Activated CD8-positive, alpha-beta T cell treated with anti-CD3 and anti-CD28 coated beads, Interleukin-2, amount 10 ng/mL, durations not matched to agents 7 days and 5 days (primary cell): Measurements from ENCODE around the gene ABCC3. TPM values are rescaled to one million over a fixed set of nuclear protein-coding genes. Genes with fewer than 3 reads are reported as not detected.

Source experiments
- ATAC-seq: fragments of 150-1000 bp; cut with Tn5 transposase; one replicate; pipeline ENCODE4 v1.10.0; 2021; ENCODE audit warnings: moderate library complexity
- CTCF ChIA-PET: fragments of 350-600 bp; sonication (Branson Sonifier 250); formaldehyde crosslinking; loops from one replicate; lab custom pipeline; 2021; ENCODE audit warnings: antibody characterized with exemption; lab: Charles Lee
- POLR2A ChIA-PET: fragments of 350-600 bp; sonication (Branson Sonifier 250); formaldehyde crosslinking; loops from one replicate; lab custom pipeline; 2021; ENCODE audit warnings: antibody characterized with exemption; lab: Charles Lee
- DNase-seq: peaks from one replicate; pipeline ENCODE4 v3.0.0-alpha.2; 2020
- H3K27ac Mint-ChIP-seq: one replicate; pipeline ENCODE4 v1.8.0; 2021; ENCODE audit warnings: mild to moderate bottlenecking, mixed read lengths
- H3K27me3 Mint-ChIP-seq: one replicate; pipeline ENCODE4 v1.8.0; 2021; ENCODE audit warnings: low read depth, mixed read lengths
- H3K36me3 Mint-ChIP-seq: one replicate; pipeline ENCODE4 v1.8.0; 2021; ENCODE audit warnings: low read depth, mixed read lengths
- H3K4me1 Mint-ChIP-seq: one replicate; pipeline ENCODE4 v1.8.0; 2021; ENCODE audit warnings: low read depth, mixed read lengths
- H3K4me3 Mint-ChIP-seq: one replicate; pipeline ENCODE4 v1.8.0; 2021; ENCODE audit warnings: mild to moderate bottlenecking, mixed read lengths
- H3K9me3 Mint-ChIP-seq: one replicate; pipeline ENCODE4 v1.8.0; 2022; ENCODE audit warnings: mixed read lengths; ENCODE audit not compliant: insufficient read depth
- total RNA-seq, 2 experiments: library from RNA; stranded (reverse); gene quantifications; one replicate each; pipeline ENCODE4 v1.2.3, GENCODE V29; 2021

ABCC3 gene
- not detected for total RNA-seq

- CTCF ChIA-PET, result no interaction called here
- POLR2A ChIA-PET, result no interaction called here
- no peaks in the 10 kb centered on the region for H3K9me3 Mint-ChIP-seq
Observed at GRCh38 chr17:50634224-50634914, at the start of gene ABCC3. TSS of gene ABCC3 (plus strand) at chr17:50634881. CDS start at chr17:50634937, 56 bp downstream.

GRCh38 chr17:50585346-50585745 is 49.3 kb upstream of the ABCC3 start:
- Mint-ChIP-seq H3K4me1 (no peaks in the 10 kb centered on the region), H3K9me3 (no peaks in the 10 kb centered on the region)

More at GRCh38 chr17:50634224-50634914, at the start of gene ABCC3:
- ATAC-seq (no peak), DNase-seq (no peak)
- H3K27ac Mint-ChIP-seq, result no peak within 1 kb of the TSS
- no peaks in the 10 kb centered on the region for H3K36me3 Mint-ChIP-seq
- peaks cover 69% of the 10 kb centered on the region for H3K27me3 Mint-ChIP-seq
- H3K4me3 Mint-ChIP-seq, result no peak within 1 kb of the TSS
- no peaks in the 10 kb centered on the region for H3K4me1 Mint-ChIP-seq

GRCh38 chr17:50585891-50586290 is 48.8 kb upstream of the ABCC3 start:
- H3K4me3 Mint-ChIP-seq, result no peak overlapping the region
- ChIA-PET CTCF (no interaction called here), POLR2A (no interaction called here)
- no peaks in the 10 kb centered on the region for H3K36me3 Mint-ChIP-seq
- H3K27me3 Mint-ChIP-seq, result peaks cover 2% of the 10 kb centered on the region
- DNase-seq, result no peak
- H3K27ac Mint-ChIP-seq, result no peak overlapping the region
- no peaks in the 10 kb centered on the region for H3K9me3 Mint-ChIP-seq
- H3K4me1 Mint-ChIP-seq, result no peaks in the 10 kb centered on the region
- ATAC-seq, result no peak

More at GRCh38 chr17:50585346-50585745, 49.3 kb upstream of the ABCC3 start:
- Mint-ChIP-seq H3K36me3 (no peaks in the 10 kb centered on the region), H3K27me3 (peaks cover 2% of the 10 kb centered on the region), H3K27ac (no peak overlapping the region), H3K4me3 (no peak overlapping the region)
- ChIA-PET POLR2A (no interaction called here), CTCF (no interaction called here)
- no peak for DNase-seq
- ATAC-seq, result no peak

GRCh38 chr17:50586421-50587247 is 48.0 kb upstream of the ABCC3 start:
- ChIA-PET CTCF (no interaction called here), POLR2A (no interaction called here)
- ATAC-seq, result no peak
- Mint-ChIP-seq H3K36me3 (no peaks in the 10 kb centered on the region), H3K4me3 (no peak overlapping the region), H3K9me3 (no peaks in the 10 kb centered on the region), H3K27ac (no peak overlapping the region), H3K27me3 (peaks cover 2% of the 10 kb centered on the region), H3K4me1 (no peaks in the 10 kb centered on the region)
- no peak for DNase-seq

- ChIA-PET CTCF (no interaction called here), POLR2A (no interaction called here)
- Mint-ChIP-seq H3K4me3 (no peak overlapping the region), H3K27ac (no peak overlapping the region), H3K36me3 (no peaks in the 10 kb centered on the region), H3K9me3 (no peaks in the 10 kb centered on the region), H3K27me3 (peaks cover 2% of the 10 kb centered on the region), H3K4me1 (no peaks in the 10 kb centered on the region)
- ATAC-seq (no peak), DNase-seq (no peak)
Observed at GRCh38 chr17:50587571-50587970, 47.1 kb upstream of the ABCC3 start.

- ChIA-PET POLR2A (no interaction called here), CTCF (interaction anchor here (1.0 kb wide), 1 partner anchor 107 kb away, joined by 3 read pairs; no protein-coding TSS in a partner anchor)
- ATAC-seq (no peak), DNase-seq (no peak)
- no peaks in the 10 kb centered on the region for H3K36me3 Mint-ChIP-seq
- no peak overlapping the region for H3K4me3 Mint-ChIP-seq
- H3K27ac Mint-ChIP-seq, result no peak overlapping the region
- H3K4me1 Mint-ChIP-seq, result no peaks in the 10 kb centered on the region
- H3K9me3 Mint-ChIP-seq, result no peaks in the 10 kb centered on the region
- H3K27me3 Mint-ChIP-seq, result no peaks in the 10 kb centered on the region
Observed at GRCh38 chr17:50588391-50589049, 46.2 kb upstream of the ABCC3 start.

GRCh38 chr17:50589095-50589705 is 45.5 kb upstream of the ABCC3 start:
- ATAC-seq (no peak), DNase-seq (no peak)
- Mint-ChIP-seq H3K27ac (no peak overlapping the region), H3K4me1 (no peaks in the 10 kb centered on the region), H3K4me3 (no peak overlapping the region), H3K36me3 (no peaks in the 10 kb centered on the region), H3K27me3 (no peaks in the 10 kb centered on the region), H3K9me3 (no peaks in the 10 kb centered on the region)
- POLR2A ChIA-PET, result no interaction called here
- CTCF ChIA-PET, result interaction anchor here (1.0 kb wide), 1 partner anchor 108 kb away, joined by 3 read pairs; no protein-coding TSS in a partner anchor

GRCh38 chr17:50590946-50591737 is 43.5 kb upstream of the ABCC3 start:
- no peaks in the 10 kb centered on the region for H3K9me3 Mint-ChIP-seq
- DNase-seq (no peak), ATAC-seq (no peak)
- ChIA-PET POLR2A (interaction anchor here (0.6 kb wide), 1 partner anchor 87 kb away, joined by 3 read pairs; no protein-coding TSS in a partner anchor), CTCF (no interaction called here)
- no peaks in the 10 kb centered on the region for H3K27me3 Mint-ChIP-seq
- H3K36me3 Mint-ChIP-seq, result no peaks in the 10 kb centered on the region
- no peak overlapping the region for H3K4me3 Mint-ChIP-seq
- no peaks in the 10 kb centered on the region for H3K4me1 Mint-ChIP-seq
- no peak overlapping the region for H3K27ac Mint-ChIP-seq

GRCh38 chr17:50593321-50593720 is 41.4 kb upstream of the ABCC3 start:
- DNase-seq (no peak), ATAC-seq (no peak)
- H3K4me3 Mint-ChIP-seq, result no peak overlapping the region
- no peaks in the 10 kb centered on the region for H3K4me1 Mint-ChIP-seq
- ChIA-PET POLR2A (no interaction called here), CTCF (no interaction called here)
- H3K27ac Mint-ChIP-seq, result no peak overlapping the region
- no peaks in the 10 kb centered on the region for H3K27me3 Mint-ChIP-seq
- H3K36me3 Mint-ChIP-seq, result no peaks in the 10 kb centered on the region
- H3K9me3 Mint-ChIP-seq, result no peaks in the 10 kb centered on the region

- no peaks in the 10 kb centered on the region for H3K36me3 Mint-ChIP-seq
- no peaks in the 10 kb centered on the region for H3K9me3 Mint-ChIP-seq
- H3K4me3 Mint-ChIP-seq, result no peak overlapping the region
- DNase-seq (no peak), ATAC-seq (no peak)
- CTCF ChIA-PET, result no interaction called here
- no peaks in the 10 kb centered on the region for H3K4me1 Mint-ChIP-seq
- POLR2A ChIA-PET, result no interaction called here
- H3K27me3 Mint-ChIP-seq, result no peaks in the 10 kb centered on the region
- no peak overlapping the region for H3K27ac Mint-ChIP-seq
Observed at GRCh38 chr17:50594128-50594823, 40.4 kb upstream of the ABCC3 start.

- ChIA-PET POLR2A (no interaction called here), CTCF (no interaction called here)
- Mint-ChIP-seq H3K9me3 (no peaks in the 10 kb centered on the region), H3K27me3 (no peaks in the 10 kb centered on the region), H3K4me1 (no peaks in the 10 kb centered on the region), H3K36me3 (no peaks in the 10 kb centered on the region), H3K27ac (no peak overlapping the region), H3K4me3 (no peak overlapping the region)
- ATAC-seq, result no peak
- DNase-seq, result no peak
Observed at GRCh38 chr17:50594892-50595291, 39.8 kb upstream of the ABCC3 start.
